Astrocyte (in vitro differentiated cells and primary cell): ENCODE data around the gene TMEM87B.

Experiments
- CTCF ChIP-seq: IDR thresholded peaks from 2 replicates; pipeline ENCODE4 v1.5.1; 2011; ENCODE audit warnings: low read depth, mild to moderate bottlenecking, inconsistent platforms, low read length, moderate library complexity; ENCODE audit not compliant: insufficient read depth
- EZH2 ChIP-seq: IDR thresholded peaks from 2 replicates; pipeline ENCODE4 v1.6.1; 2012; ENCODE audit warnings: mild to moderate bottlenecking, low read length, inconsistent platforms; ENCODE audit not compliant: insufficient read depth

GRCh38 chr2:112166806-112167499 is 111.9 kb downstream of the TMEM87B start:
- TF ChIP-seq CTCF: no peak
- TF ChIP-seq EZH2: no peak
